ENCODE results near the gene SGIP1.

Gene SGIP1, protein sequence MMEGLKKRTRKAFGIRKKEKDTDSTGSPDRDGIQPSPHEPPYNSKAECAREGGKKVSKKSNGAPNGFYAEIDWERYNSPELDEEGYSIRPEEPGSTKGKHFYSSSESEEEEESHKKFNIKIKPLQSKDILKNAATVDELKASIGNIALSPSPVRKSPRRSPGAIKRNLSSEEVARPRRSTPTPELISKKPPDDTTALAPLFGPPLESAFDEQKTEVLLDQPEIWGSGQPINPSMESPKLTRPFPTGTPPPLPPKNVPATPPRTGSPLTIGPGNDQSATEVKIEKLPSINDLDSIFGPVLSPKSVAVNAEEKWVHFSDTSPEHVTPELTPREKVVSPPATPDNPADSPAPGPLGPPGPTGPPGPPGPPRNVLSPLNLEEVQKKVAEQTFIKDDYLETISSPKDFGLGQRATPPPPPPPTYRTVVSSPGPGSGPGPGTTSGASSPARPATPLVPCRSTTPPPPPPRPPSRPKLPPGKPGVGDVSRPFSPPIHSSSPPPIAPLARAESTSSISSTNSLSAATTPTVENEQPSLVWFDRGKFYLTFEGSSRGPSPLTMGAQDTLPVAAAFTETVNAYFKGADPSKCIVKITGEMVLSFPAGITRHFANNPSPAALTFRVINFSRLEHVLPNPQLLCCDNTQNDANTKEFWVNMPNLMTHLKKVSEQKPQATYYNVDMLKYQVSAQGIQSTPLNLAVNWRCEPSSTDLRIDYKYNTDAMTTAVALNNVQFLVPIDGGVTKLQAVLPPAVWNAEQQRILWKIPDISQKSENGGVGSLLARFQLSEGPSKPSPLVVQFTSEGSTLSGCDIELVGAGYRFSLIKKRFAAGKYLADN

GRCh38 chr1:66533804-66534740 lies at the start of gene SGIP1:
Gene SGIP1, plus strand, starts transcription at chr1:66534153. Its CDS starts 206 bp downstream, at chr1:66534359.
- peak; percentile 31 for DNase-seq

DNA sequence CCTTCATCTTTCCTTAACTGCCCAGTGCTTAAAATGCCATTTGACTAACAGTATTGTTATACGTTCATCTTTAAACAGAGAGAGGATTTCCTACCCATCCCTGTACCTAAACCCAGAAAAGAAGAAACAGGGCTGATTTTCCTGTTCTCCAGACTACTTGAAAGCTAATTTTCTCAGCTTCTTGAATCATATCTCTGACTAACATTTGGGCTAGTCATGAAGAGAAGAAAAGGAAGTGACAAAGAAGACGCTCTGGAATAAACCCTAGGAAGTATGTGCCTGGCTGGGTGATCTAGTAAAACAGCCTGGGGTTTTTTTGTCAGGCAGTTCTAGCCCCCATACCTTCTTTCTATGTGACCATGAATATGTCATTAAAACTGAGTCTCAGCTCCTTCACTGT lies 44.8 kb upstream of the SGIP1 start:
- no peak for DNase-seq

- DNase-seq, result no peak
These were observed 43.9 kb upstream of the SGIP1 start for GRCh38 chr1:66489972-66490601.

DNA sequence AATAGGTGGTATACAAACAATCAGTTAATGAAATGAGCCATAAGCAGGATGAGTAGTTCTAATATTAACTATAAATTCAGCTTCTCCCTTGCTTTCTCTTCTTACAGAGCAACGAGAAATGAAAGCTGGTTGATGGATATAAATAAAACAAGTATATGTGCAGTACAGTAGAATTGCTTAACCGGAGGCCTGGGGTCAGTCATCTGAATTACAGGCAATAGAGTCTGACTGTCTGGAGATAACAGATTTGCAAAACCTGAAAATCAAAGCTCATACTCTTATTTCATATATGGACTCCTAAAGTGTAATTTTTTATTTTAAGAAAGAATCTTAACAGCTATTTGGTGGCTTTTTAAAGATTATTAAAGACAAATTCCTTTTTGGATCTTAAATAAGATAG lies 43.1 kb upstream of the SGIP1 start:
- no peak for DNase-seq

DNA sequence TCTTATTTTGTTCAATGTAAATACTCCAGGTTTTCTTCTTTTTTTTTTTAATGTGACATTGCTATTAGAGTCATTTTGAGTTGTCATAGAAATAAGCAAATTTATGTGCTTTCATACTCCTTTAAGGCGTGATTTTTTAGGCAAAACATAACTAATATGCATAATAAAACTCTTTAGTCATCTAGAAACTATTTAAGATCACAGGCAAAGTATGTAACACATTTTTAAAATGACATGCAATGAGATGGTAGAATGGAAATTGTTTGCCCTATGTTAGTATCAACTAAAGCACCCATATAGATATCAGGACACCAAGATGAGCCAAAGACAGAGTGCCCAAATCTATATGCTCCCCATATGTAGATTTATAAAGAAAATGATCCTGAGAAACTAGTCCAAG lies 41.5 kb upstream of the SGIP1 start:
- no peak for DNase-seq

DNA sequence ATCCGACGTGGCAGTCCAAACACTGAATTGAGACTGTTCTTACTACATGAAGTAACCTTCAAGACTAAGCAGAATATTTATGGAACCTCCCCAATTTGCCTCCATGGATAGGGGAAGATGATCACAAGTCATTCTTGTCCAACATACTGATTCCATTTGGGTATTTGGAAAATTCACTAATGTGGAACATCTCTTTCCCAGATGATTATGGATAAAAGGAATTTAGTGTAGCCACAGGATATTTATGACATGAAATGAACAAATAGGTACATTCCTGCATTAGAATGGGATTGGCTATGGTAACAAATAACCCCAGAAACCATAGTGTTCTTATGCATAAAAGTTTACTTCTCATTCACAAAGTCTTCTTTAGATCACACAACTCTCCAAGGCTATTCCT lies 40.2 kb upstream of the SGIP1 start:
- no peak for DNase-seq

DNA sequence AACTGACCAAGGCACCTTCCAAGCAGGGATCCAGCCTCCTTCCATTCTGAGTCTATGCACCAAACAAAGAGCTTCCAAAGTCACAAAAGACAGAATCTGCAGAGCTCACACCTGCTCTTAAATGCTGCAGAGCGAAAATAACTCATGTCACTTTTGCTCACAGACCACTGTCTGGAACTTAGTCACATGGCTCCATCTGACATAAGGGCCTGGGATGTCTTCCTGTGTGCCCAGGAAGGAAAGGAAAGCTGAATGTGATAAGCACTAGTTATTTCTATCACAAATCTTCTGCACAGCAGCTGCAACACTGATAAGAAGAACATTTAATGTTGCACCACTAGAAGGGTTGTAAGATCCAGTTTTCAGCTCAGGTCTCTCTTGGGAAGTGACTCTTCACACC lies 39.5 kb upstream of the SGIP1 start:
- no peak for DNase-seq

GRCh38 chr1:66495495-66495894 lies 38.5 kb upstream of the SGIP1 start:
- DNase-seq, result no peak

GRCh38 chr1:66497910-66498309 lies 36.0 kb upstream of the SGIP1 start:
- DNase-seq, result no peak

DNA sequence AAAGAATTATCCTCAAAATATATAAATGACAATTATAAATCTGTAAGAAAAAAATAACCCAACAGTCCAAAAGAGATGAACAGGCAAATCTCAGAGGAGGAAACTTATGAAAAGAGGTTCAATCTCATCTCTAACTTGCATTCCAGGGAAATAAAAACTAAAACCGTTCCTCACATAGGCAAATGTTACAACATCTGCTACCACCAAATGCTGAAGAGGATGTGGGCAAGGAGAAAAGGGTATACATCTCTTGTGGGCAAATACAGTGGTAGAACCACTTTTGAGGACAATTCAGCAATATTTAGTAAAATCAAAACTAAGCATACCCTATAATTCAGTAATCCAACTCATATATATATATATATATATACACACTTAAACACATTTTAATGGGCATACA lies 33.7 kb upstream of the SGIP1 start:
- no peak for DNase-seq

GRCh38 chr1:66502086-66502485 lies 31.9 kb upstream of the SGIP1 start:
- DNase-seq, result no peak

DNA sequence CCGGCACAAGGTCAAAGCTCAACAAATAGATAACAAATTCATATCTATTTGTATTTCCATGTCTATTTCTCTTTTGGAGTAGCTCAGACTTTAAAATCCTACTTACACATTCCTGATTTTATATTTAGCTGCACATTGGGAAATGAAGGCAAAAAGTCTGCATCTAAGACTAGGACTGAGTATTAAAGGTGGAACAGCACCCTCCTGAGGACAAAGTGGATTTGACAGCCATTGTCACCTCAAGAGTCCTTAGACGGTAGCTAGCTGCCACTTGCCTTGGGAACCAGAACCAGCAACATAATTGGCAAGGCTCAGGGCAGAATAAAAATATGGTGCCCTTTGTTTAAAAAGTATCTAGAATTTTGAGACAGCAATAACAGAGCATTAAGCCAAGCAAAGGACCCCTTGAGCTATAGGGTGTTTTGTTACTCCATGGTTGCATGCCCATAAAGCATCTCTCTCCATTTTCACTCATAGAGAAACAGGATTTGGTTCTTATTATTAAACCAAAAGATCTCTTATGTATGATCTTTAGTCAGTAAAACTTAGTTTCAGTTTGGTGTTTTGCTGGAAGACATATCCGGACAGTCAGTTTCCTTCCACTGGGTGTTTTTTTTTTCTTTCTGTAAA lies 30.0 kb upstream of the SGIP1 start:
- no peak for DNase-seq

- no peak for DNase-seq
These were observed 28.1 kb upstream of the SGIP1 start for GRCh38 chr1:66505671-66506392.

DNA sequence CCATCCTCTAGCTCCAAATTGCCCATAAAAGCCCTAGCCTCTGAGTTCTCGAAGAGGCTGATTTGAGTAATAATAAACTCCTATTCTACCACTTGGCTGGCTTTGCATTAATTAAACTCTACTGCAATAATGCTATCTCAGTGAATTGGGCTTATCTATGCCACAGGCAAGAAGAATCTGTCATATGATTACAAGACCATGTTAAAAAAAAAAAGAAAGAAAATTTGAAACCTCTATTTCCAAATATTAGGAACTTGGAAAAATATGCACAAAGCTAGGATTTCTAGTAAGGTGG lies 27.6 kb upstream of the SGIP1 start:
- no peak for DNase-seq

GRCh38 chr1:66506991-66507390 lies 27.0 kb upstream of the SGIP1 start:
- DNase-seq, result no peak

- no peak for DNase-seq
These were observed 23.5 kb upstream of the SGIP1 start for GRCh38 chr1:66510407-66510806.

DNA sequence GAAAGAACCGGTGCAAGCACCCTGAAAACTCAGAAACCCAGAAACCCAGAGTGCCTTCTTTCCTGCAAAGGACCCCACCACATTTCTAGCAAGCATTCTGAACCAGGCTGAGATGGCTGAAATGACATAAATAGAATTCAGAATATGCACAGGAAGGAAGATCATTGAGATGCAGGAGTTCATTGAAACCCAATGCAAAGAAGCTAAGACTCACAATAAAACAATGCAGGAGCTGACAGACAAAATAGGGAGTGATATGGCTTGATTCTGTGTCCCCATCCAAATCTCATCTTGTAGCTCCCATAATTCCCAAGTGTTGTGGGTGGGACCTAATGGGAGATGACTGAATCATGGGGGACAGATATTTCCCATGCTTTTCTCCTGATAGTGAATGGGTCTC lies 22.8 kb upstream of the SGIP1 start:
- DNase-seq, result no peak

DNA sequence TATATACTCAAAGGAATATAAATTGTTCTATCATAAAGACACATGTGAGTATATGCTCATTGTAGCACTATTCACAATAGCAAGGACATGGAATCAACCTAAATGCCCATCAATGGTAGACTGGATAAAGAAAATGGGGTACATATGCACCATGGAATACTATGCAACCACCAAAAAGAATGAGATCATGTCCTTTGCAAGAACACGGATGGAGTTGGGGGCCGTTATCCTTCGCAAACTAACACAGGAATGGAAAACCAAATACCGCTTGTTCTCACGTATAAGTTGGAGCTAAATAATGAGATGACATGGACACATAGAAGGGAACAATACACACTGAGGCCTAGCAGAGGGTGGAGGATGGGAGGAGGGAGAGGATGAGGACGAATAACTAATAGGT lies 16.0 kb upstream of the SGIP1 start:
- DNase-seq, result no peak

GRCh38 chr1:66518654-66519053 lies 15.3 kb upstream of the SGIP1 start:
- DNase-seq, result no peak

GRCh38 chr1:66519992-66520391 lies 14.0 kb upstream of the SGIP1 start:
- no peak for DNase-seq

DNA sequence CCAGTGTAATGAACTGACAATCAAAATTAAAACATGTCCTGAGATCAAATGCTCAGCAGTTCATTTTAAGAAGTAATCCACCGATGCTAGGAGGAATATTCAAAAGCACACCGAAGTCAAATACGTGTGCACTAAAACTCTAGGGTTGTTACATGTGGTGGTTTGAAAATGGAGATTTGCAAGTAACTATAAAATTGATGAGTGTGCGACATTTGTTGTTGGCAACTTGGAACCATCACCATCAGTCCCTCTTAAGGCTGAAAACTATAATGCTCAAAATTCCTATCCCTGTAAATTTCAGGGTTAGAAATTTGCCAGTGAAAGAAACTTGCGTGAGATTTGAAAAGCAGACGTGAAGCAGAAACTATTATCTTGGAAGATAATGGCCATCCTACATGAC lies 13.3 kb upstream of the SGIP1 start:
- no peak for DNase-seq

Data from GOT3 (cell line).